Neural cell (in vitro differentiated cells): ENCODE measurements around the gene RHOT2.

Experiments used
- EP300 ChIP-seq: fragments of 450-650 bp; conservative IDR thresholded peaks from 2 replicates; pipeline ENCODE4 v1.6.1; 2014; ENCODE audit warnings: antibody characterized with exemption, mild to moderate bottlenecking, moderate library complexity; ENCODE audit not compliant: poor library complexity, severe bottlenecking
- EZH2 ChIP-seq: fragments of 200-600, 300-800 bp; shearing (Covaris generic), sonication (generic); IDR thresholded peaks from 2 replicates; pipeline ENCODE4 v1.6.1; 2014; ENCODE audit warnings: antibody characterized with exemption, low read length, borderline replicate concordance, mild to moderate bottlenecking; ENCODE audit not compliant: insufficient read depth, poor library complexity, severe bottlenecking
- MXI1 ChIP-seq: fragments of 450-650 bp; conservative IDR thresholded peaks from 2 replicates; pipeline ENCODE4 v1.6.1; 2014; ENCODE audit warnings: antibody characterized with exemption, mild to moderate bottlenecking; ENCODE audit not compliant: poor library complexity, severe bottlenecking
- POLR2AphosphoS5 ChIP-seq: IDR thresholded peaks from 2 replicates; pipeline ENCODE4 v1.6.1; 2012
- RAD21 ChIP-seq: fragments of 450-650 bp; conservative IDR thresholded peaks from 2 replicates; pipeline ENCODE4 v1.6.1; 2014; ENCODE audit warnings: antibody characterized with exemption, mild to moderate bottlenecking, moderate library complexity
- SMC3 ChIP-seq: fragments of 450-650 bp; conservative IDR thresholded peaks from 2 replicates; pipeline ENCODE4 v1.6.1; 2014; ENCODE audit warnings: antibody characterized with exemption, mild to moderate bottlenecking, moderate library complexity; ENCODE audit not compliant: poor library complexity
- TAF1 ChIP-seq: IDR thresholded peaks from 2 replicates; pipeline ENCODE4 v1.6.1; 2012; ENCODE audit warnings: low read depth
- TF ChIP-seq, protein P1 (sequence below): fragments of 450-650 bp; IDR thresholded peaks from 2 replicates; pipeline ENCODE4 v1.5.1; 2014; ENCODE audit warnings: antibody characterized with exemption, mild to moderate bottlenecking, moderate library complexity; ENCODE audit not compliant: poor library complexity, severe bottlenecking
- TF ChIP-seq, protein P2 (sequence below): IDR thresholded peaks from 2 replicates; pipeline ENCODE4 v1.6.1; 2012; ENCODE audit warnings: borderline replicate concordance

DNA sequence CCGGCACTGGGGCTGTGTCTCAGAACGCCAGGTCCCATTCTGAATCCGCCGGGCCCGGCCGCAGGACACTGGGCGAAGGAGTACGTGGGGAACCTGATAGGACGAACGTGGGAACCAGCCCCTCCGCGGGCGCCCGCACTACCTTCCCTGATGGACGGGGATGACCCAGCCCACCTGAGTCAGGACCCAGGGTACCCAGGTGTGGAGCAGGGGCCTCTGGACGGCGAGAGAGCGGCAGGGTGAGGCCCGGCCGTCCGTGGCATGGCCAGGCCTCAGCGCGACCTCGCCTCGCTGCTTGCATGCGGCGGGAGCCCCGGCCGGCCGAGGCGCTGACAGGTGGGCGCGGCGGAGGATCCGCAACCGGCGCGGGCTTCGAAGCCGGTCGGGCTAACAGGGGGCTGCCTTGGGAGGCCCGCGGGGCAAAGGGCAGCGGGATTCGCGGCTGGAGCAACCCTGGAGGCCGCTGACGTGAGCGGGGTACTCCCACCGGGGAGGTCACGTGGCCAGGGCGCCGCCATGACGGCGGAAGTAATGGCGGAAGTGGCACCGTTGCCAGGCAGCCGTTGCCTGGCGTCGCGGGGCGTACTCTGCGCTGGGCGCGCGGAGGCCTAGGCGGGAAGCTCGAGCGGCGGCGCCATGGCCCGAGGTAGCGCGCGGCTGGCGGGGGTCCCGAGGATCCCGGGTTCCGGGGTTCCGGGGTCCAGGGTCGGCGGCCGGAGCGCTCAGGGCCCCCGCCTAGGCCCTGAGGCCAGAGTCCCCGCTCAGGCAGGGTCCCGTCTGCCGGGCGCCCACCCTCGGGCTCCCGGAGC lies 18.9 kb upstream of the RHOT2 start, which contains the start of gene WDR90:
- TF ChIP-seq, protein P1, sequence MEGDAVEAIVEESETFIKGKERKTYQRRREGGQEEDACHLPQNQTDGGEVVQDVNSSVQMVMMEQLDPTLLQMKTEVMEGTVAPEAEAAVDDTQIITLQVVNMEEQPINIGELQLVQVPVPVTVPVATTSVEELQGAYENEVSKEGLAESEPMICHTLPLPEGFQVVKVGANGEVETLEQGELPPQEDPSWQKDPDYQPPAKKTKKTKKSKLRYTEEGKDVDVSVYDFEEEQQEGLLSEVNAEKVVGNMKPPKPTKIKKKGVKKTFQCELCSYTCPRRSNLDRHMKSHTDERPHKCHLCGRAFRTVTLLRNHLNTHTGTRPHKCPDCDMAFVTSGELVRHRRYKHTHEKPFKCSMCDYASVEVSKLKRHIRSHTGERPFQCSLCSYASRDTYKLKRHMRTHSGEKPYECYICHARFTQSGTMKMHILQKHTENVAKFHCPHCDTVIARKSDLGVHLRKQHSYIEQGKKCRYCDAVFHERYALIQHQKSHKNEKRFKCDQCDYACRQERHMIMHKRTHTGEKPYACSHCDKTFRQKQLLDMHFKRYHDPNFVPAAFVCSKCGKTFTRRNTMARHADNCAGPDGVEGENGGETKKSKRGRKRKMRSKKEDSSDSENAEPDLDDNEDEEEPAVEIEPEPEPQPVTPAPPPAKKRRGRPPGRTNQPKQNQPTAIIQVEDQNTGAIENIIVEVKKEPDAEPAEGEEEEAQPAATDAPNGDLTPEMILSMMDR = peak; percentile 11
- no peak for TF ChIP-seq EZH2
- peak; percentile 79 for TF ChIP-seq POLR2AphosphoS5
- TF ChIP-seq, protein P2, sequence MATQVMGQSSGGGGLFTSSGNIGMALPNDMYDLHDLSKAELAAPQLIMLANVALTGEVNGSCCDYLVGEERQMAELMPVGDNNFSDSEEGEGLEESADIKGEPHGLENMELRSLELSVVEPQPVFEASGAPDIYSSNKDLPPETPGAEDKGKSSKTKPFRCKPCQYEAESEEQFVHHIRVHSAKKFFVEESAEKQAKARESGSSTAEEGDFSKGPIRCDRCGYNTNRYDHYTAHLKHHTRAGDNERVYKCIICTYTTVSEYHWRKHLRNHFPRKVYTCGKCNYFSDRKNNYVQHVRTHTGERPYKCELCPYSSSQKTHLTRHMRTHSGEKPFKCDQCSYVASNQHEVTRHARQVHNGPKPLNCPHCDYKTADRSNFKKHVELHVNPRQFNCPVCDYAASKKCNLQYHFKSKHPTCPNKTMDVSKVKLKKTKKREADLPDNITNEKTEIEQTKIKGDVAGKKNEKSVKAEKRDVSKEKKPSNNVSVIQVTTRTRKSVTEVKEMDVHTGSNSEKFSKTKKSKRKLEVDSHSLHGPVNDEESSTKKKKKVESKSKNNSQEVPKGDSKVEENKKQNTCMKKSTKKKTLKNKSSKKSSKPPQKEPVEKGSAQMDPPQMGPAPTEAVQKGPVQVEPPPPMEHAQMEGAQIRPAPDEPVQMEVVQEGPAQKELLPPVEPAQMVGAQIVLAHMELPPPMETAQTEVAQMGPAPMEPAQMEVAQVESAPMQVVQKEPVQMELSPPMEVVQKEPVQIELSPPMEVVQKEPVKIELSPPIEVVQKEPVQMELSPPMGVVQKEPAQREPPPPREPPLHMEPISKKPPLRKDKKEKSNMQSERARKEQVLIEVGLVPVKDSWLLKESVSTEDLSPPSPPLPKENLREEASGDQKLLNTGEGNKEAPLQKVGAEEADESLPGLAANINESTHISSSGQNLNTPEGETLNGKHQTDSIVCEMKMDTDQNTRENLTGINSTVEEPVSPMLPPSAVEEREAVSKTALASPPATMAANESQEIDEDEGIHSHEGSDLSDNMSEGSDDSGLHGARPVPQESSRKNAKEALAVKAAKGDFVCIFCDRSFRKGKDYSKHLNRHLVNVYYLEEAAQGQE = no peak
- no peak for TF ChIP-seq RAD21
- TF ChIP-seq EP300 = peak; percentile 52
- no peak for TF ChIP-seq TAF1
- TF ChIP-seq SMC3 = no peak
- TF ChIP-seq MXI1 = peak; percentile 99
